KMS-11 (cell line): ENCODE results near the gene SLC4A9.
A peak's percentile ranks its signal among the peaks of the same experiment; 100 is the strongest.

Experiments used
- H2AFZ ChIP-seq: fragments of 200-600 bp; sonication (generic); 2 replicates; pipeline ENCODE4 v1.6.1; 2016; ENCODE audit warnings: antibody characterized with exemption, mixed run types, low read depth
- H3K27ac ChIP-seq: fragments of 200-600 bp; sonication (generic); 2 replicates; pipeline ENCODE4 v1.6.1; 2016; ENCODE audit warnings: mild to moderate bottlenecking, mixed run types
- H3K27me3 ChIP-seq: fragments of 200-600 bp; sonication (generic); 2 replicates; pipeline ENCODE4 v1.6.1; 2017; ENCODE audit warnings: mild to moderate bottlenecking, low read depth, mixed run types, moderate library complexity; ENCODE audit not compliant: insufficient read depth
- H3K36me3 ChIP-seq: fragments of 200-600 bp; sonication (generic); 2 replicates; pipeline ENCODE4 v1.6.1; 2017; ENCODE audit warnings: mild to moderate bottlenecking, mixed run types; ENCODE audit not compliant: insufficient read depth
- H3K4me1 ChIP-seq: fragments of 200-600 bp; sonication (generic); 2 replicates; pipeline ENCODE4 v1.6.1; 2016; ENCODE audit warnings: mild to moderate bottlenecking, low read depth, mixed run types; ENCODE audit not compliant: poor library complexity, severe bottlenecking
- H3K4me2 ChIP-seq: fragments of 200-600 bp; sonication (generic); 2 replicates; pipeline ENCODE4 v1.7.0; 2016; ENCODE audit warnings: mild to moderate bottlenecking, mixed run types
- H3K4me3 ChIP-seq: fragments of 200-600 bp; sonication (generic); IDR thresholded peaks from 2 replicates; pipeline ENCODE4 v1.6.1; 2017; ENCODE audit warnings: low read depth, low read length, mixed read lengths; ENCODE audit not compliant: insufficient read depth
- H3K79me2 ChIP-seq: fragments of 200-600 bp; sonication (generic); 2 replicates; pipeline ENCODE4 v1.6.1; 2016; ENCODE audit warnings: low read depth, mixed run types; ENCODE audit not compliant: insufficient read depth
- H3K9ac ChIP-seq: fragments of 200-600 bp; sonication (generic); 2 replicates; pipeline ENCODE4 v1.6.1; 2016; ENCODE audit warnings: mild to moderate bottlenecking, mixed run types
- H4K20me1 ChIP-seq: fragments of 200-600 bp; sonication (generic); 2 replicates; pipeline ENCODE4 v1.6.1; 2016; ENCODE audit warnings: mild to moderate bottlenecking, mixed run types; ENCODE audit not compliant: insufficient read depth
- CTCF ChIP-seq: fragments of 200-600 bp; sonication (generic); conservative IDR thresholded peaks from 2 replicates; pipeline ENCODE4 v1.6.1; 2017; ENCODE audit warnings: low read depth, mild to moderate bottlenecking, antibody characterized with exemption, low read length, moderate library complexity, mixed read lengths

Gene SLC4A9

GRCh38 chr5:140348104-140348503, 11.9 kb upstream of the SLC4A9 start:
- H3K9ac ChIP-seq, result no peak overlapping the region
- no peak overlapping the region for H3K4me3 ChIP-seq
- no peak overlapping the region for H3K27ac ChIP-seq
- H4K20me1 ChIP-seq, result no peaks in the 10 kb centered on the region
- H2AFZ ChIP-seq, result no peak overlapping the region
- TF ChIP-seq CTCF, result no peak
- H3K36me3 ChIP-seq, result no peaks in the 10 kb centered on the region
- H3K79me2 ChIP-seq, result no peaks in the 10 kb centered on the region
- peaks cover 14% of the 10 kb centered on the region for H3K4me1 ChIP-seq
- peaks cover 9% of the 10 kb centered on the region; the same call in 1 of the 2 replicates for H3K27me3 ChIP-seq
- no peak overlapping the region for H3K4me2 ChIP-seq

GRCh38 chr5:140349244-140349643, 10.8 kb upstream of the SLC4A9 start:
- Histone ChIP-seq H3K4me2 (no peak overlapping the region), H4K20me1 (no peaks in the 10 kb centered on the region), H3K27ac (no peak overlapping the region), H3K79me2 (no peaks in the 10 kb centered on the region), H3K9ac (no peak overlapping the region), H2AFZ (no peak overlapping the region), H3K4me1 (peaks cover 14% of the 10 kb centered on the region), H3K27me3 (peaks cover 9% of the 10 kb centered on the region; the same call in 1 of the 2 replicates), H3K4me3 (no peak overlapping the region), H3K36me3 (no peaks in the 10 kb centered on the region)
- TF ChIP-seq CTCF, result no peak

GRCh38 chr5:140351609-140352334, 8.2 kb upstream of the SLC4A9 start:
- Histone ChIP-seq H3K4me2 (no peak overlapping the region), H4K20me1 (no peaks in the 10 kb centered on the region), H3K4me1 (peaks cover 13% of the 10 kb centered on the region), H3K4me3 (no peak overlapping the region), H3K9ac (no peak overlapping the region), H3K36me3 (no peaks in the 10 kb centered on the region), H2AFZ (no peak overlapping the region), H3K79me2 (no peaks in the 10 kb centered on the region), H3K27ac (no peak overlapping the region), H3K27me3 (peaks cover 4% of the 10 kb centered on the region; the same call in 1 of the 2 replicates)
- peak; percentile 96 for TF ChIP-seq CTCF

DNA sequence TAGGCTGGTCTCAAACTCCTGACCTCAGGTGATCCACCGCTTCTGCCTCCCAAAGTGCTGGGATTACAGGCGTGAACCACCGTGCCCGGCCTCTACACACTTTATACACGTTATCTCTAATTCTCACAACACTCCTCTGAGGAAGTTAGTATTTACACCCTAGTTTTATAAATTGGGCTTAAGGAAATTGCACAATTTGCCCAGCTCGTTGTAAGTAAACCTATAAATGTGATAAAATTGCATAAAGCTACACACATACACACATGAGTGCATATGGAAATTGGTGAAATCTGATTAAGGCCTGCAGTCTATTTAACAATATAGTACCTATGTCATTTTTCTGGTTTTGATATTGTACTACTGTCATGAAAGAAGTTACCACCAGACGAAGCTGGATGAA, 4.4 kb upstream of the SLC4A9 start:
- H3K27me3 ChIP-seq, result no peaks in the 10 kb centered on the region
- H2AFZ ChIP-seq, result no peak overlapping the region
- H3K4me1 ChIP-seq, result peaks cover 18% of the 10 kb centered on the region
- H4K20me1 ChIP-seq, result no peaks in the 10 kb centered on the region
- H3K27ac ChIP-seq, result no peak overlapping the region
- H3K36me3 ChIP-seq, result no peaks in the 10 kb centered on the region
- H3K4me2 ChIP-seq, result no peak overlapping the region
- no peak overlapping the region for H3K4me3 ChIP-seq
- TF ChIP-seq CTCF, result no peak
- no peak overlapping the region for H3K9ac ChIP-seq
- no peaks in the 10 kb centered on the region for H3K79me2 ChIP-seq
